ENCODE data around the gene IKZF3. TPM values are rescaled to one million over a fixed set of nuclear protein-coding genes. Genes with fewer than 3 reads are reported as not detected.

Gene IKZF3
- total and polyA plus RNA-seq, 10 of the 15 experiments (the other 5 are each of a cell fraction or from before 2014, with no cell fraction given): 5.5 to 98.2 (median 47.6) TPM

- TF ChIP-seq E2F8 (IDR thresholded peaks at IDR 0.05; ENCODE audit: low read depth, partially characterized antibody) (no peak), STAT1 (conservative IDR thresholded peaks at IDR 0.05) (0 out of 2 replicates have a peak, but pooled peaks have one; percentile 13), LARP7 (IDR thresholded peaks at IDR 0.05) (no peak; the same call in 1 of the 2 replicates), MYC (IDR thresholded peaks at IDR 0.05; ENCODE audit: insufficient read depth, insufficient read length, insufficient replicate concordance, low read length, severe bottlenecking) (peak; percentile 12), ELK1 (IDR thresholded peaks at IDR 0.05; ENCODE audit: low read depth, low read length) (peak; percentile 40; the same call in 1 of the 2 replicates), ESRRA (IDR thresholded peaks at IDR 0.05; ENCODE audit: low read length) (peak; percentile 17; the same call in 1 of the 2 replicates), IRF4 (IDR thresholded peaks at IDR 0.05; ENCODE audit: low read depth, low read length) (peak; percentile 51), ATF3 (IDR thresholded peaks at IDR 0.05; ENCODE audit: borderline replicate concordance, extremely low read depth, low read depth, low read length) (no peak), IKZF1 (conservative IDR thresholded peaks at IDR 0.05) (peak; percentile 98), MEF2B (IDR thresholded peaks at IDR 0.05; ENCODE audit: partially characterized antibody, poor library complexity, severe bottlenecking) (peak; percentile 83), KLF5 (IDR thresholded peaks at IDR 0.05; ENCODE audit: partially characterized antibody) (no peak), MEF2A (IDR thresholded peaks at IDR 0.05; ENCODE audit: insufficient read depth, low read depth, low read length) (peak; percentile 48), CHD2 (IDR thresholded peaks at IDR 0.05; ENCODE audit: borderline replicate concordance, low read depth, low read length) (no peak), USF2 (IDR thresholded peaks at IDR 0.05; ENCODE audit: borderline replicate concordance, low read depth, low read length) (peak; percentile 20), SUZ12 (IDR thresholded peaks at IDR 0.05; ENCODE audit: unreplicated experiment) (no peak), TCF7 (IDR thresholded peaks at IDR 0.05; ENCODE audit: borderline replicate concordance) (no peak), CREB1 (IDR thresholded peaks at IDR 0.05; ENCODE audit: low read depth) (peak; percentile 63; the same call in 1 of the 2 replicates), POU2F2 (IDR thresholded peaks at IDR 0.05; ENCODE audit: borderline replicate concordance, low read depth, low read length) (peak; percentile 51; the same call in 2 of the 3 replicates), ZNF24 (IDR thresholded peaks at IDR 0.05) (peak; percentile 59), SREBF1 (IDR thresholded peaks at IDR 0.05; ENCODE audit: low read length) (no peak), SIN3A (IDR thresholded peaks at IDR 0.05; ENCODE audit: low read depth, low read length) (no peak; the same call in 1 of the 2 replicates), IRF5 (IDR thresholded peaks at IDR 0.05; ENCODE audit: borderline replicate concordance) (no peak)
Observed at GRCh38 chr17:39754161-39754957, 109.8 kb downstream of the IKZF3 start (continued).
